Measurements from ENCODE around the gene SOCS4.
A peak's percentile ranks its signal among the peaks of the same experiment; 100 is the strongest.

Gene SOCS4

GRCh38 chr14:55092341-55092740 is 65.3 kb downstream of the SOCS4 start:
- no peak for DNase-seq

DNA sequence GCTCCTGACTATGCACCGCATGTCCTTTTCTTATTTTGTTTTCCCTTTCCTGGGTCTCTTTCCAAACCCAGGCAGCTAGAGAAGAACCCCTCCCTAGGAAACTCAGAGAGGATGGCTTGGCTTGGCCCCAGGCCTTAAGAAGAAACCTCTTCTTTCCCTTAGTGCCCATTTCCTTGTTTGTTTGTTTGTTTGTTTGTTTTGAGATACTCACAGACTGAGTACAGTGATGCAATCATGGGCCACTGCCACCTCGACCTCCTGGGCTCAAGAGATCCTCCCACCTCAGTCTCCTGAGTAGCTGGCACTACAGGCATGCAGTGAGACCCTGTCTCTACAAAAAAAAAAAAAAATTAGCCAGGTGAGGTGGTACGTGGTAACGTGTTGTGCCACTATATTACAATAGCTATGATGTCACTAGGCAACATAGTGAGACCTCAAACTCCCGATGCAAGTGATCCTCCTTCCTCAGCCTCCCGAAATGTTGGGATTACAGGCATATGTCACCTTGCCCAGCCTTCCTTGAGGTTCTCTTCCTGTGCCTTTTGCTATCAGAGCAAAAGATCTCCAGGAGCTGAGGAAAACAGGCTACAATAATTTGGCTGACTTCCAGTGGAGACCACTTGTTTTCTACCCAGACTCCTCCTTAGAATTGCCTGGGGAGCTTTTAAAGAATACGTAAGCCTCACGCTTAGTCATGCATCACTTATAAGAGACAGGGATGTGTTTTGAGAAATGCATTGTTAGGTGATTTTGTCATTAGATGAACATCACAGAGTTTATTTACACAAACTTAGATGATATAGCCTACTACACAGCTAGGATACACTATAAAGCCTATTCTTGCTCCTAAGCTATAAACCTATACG is 67.5 kb downstream of the SOCS4 start:
- DNase-seq: no peak

GRCh38 chr14:55097881-55098560 is 71.0 kb downstream of the SOCS4 start:
- peak; percentile 47 to 48 for DNase-seq

GRCh38 chr14:55098561-55098898 is 71.5 kb downstream of the SOCS4 start:
- no peak for DNase-seq
